ENCODE data around the gene SMIM44.

Gene SMIM44

GRCh38 chr19:3477506-3477905 lies 5.7 kb downstream of the SMIM44 start:
- no peak for DNase-seq (ENCODE audit: low read depth in 2 of 2)

GRCh38 chr19:3476830-3477229 lies 6.4 kb downstream of the SMIM44 start:
- no peak for DNase-seq (ENCODE audit: low read depth in 2 of 2)

GRCh38 chr19:3475449-3475848 lies 7.8 kb downstream of the SMIM44 start:
- no peak for DNase-seq (ENCODE audit: low read depth in 2 of 2)

- no peak for DNase-seq (ENCODE audit: low read depth in 2 of 2)
These were observed 8.6 kb downstream of the SMIM44 start for GRCh38 chr19:3474614-3475013.

GRCh38 chr19:3474010-3474409 lies 9.2 kb downstream of the SMIM44 start:
- no peak for DNase-seq (ENCODE audit: low read depth in 2 of 2)

- peak in 1 of 2 donors; percentile 24 for DNase-seq (ENCODE audit: low read depth in 2 of 2)
These were observed 11.1 kb downstream of the SMIM44 start for GRCh38 chr19:3471954-3472655.

GRCh38 chr19:3470500-3471128 lies 12.6 kb downstream of the SMIM44 start:
- DNase-seq (ENCODE audit: low read depth in 2 of 2) = no peak

DNA sequence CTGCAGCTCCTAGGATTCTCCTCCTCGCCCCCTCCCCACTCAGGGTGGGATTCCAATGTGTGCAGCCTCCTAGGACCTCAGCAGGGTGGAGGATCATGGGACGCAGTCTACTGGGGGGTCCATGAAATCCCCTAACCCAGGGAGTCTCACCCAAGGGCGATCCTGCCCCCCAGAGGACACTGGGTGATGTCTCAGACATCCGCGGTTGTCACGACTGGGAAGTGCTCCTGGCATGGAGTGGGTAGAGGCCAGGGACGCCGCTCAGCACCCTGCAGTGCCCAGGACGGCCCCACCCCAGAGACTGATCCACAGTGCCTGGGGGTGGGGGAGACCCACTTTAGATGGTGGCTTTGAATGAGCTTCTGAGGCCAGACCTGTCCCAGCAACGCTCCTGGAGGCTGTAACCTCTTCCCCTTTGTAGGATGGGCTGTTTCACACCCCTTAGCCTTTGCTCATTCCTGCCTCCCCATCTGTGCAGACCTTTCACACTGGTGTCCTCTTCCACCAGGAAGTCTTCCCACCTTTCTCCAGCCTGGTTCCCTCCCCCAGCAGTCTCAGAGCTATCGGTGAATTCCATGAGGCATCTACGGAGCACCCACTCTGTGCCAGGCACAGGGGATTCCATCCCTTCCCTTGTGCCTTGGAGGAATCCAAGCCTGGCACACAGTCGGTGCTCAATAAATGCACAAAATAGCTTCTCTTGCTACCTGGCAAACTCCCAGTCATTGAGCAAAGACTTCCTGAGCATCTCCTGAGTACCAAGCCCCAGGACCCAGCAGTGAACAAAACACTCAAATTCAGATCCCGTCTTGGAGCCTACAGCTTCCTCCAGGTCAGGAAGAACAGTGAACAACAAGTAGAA lies 13.4 kb downstream of the SMIM44 start:
- DNase-seq (ENCODE audit: low read depth in 2 of 2) = no peak

- DNase-seq (ENCODE audit: low read depth in 2 of 2) = no peak
These were observed 15.0 kb downstream of the SMIM44 start for GRCh38 chr19:3468211-3468610.

DNA sequence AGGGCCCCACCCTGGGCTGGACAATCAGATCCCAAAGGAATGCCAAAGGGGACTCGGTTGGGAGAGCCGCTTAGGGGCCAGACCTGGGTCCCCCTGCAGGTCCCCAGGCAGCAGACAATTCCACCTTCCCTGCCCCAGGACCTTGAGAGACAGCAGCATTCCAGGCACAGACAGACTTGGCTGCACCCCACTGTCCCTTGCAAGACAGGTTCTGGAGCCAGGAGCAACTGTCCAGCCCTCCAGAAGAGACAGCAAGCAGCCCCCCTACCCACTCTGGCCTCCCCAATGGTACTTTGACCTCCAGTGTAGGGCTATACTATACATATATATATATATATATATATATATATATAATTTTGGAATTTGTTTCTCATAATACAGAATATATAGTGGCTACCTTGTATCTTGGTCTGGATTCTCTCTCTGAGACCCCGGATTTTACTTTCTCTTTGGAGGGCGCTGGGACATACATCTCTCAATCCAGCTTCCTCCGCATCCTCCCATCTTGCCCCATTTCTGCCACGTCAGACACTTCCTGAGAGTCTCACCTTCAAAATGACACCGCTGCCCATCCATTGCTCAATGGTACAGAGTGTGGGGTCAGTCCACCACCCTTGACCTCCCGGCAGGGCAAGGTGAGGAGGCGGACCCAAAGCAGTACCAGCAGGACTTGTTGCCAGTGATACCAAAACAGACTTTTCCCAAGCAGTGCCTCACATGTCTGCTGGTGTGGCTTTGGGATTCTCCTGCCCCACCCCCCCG lies 15.6 kb downstream of the SMIM44 start:
- DNase-seq (ENCODE audit: low read depth in 2 of 2) = no peak

GRCh38 chr19:3466635-3467034 lies 16.6 kb downstream of the SMIM44 start:
- DNase-seq (ENCODE audit: low read depth in 2 of 2) = no peak

GRCh38 chr19:3465552-3465951 lies 17.7 kb downstream of the SMIM44 start:
- DNase-seq (ENCODE audit: low read depth in 2 of 2) = no peak

GRCh38 chr19:3464587-3465235 lies 18.5 kb downstream of the SMIM44 start:
- no peak for DNase-seq (ENCODE audit: low read depth in 2 of 2)

DNA sequence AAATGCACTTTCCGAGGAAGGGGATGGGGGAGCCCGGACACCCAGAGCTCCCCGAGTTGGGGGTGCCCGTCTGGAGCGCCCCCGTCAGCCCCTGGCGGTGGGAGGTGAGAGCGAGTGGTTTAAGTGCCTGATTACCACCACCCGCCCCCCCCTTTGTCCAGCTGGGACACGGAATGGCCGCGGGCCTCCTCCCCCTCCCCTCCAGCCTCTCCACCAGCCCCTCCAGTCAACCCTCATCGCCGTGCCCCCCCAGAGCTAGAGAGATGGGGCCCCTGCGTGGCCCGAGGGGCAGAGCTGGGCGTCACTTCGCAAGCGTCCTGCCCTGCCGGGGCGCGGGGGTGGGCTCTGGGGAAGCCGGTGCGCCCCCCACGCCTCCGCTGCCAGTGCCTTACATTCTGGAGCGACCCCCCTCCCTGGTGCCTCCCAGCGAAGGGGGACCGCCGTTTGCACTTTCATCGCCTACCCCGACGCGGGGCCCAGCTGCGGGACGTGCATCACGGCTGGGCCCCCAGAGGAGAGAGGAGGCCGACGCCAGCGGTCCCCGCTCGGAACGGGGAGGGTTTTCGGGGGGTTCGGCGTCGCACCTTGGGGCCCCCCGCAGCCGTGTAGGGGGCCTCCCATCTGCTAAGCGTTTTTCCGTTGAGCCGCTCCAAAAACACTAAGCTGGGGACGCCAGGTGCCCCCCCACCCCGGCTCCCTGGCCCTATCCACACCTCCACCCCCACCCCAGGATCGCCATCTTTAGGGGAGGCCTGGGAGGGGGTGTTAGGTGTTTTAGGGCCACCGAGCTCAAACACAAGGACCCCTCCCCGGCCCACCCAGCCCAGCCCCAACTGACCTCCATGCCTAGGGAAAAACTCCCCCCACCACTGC lies 19.3 kb downstream of the SMIM44 start:
- no peak for DNase-seq (ENCODE audit: low read depth in 2 of 2)

- no peak for DNase-seq (ENCODE audit: low read depth in 2 of 2)
These were observed 20.1 kb downstream of the SMIM44 start for GRCh38 chr19:3462991-3463713.

GRCh38 chr19:3459965-3460582 lies 23.2 kb downstream of the SMIM44 start:
- no peak for DNase-seq (ENCODE audit: low read depth in 2 of 2)

- DNase-seq (ENCODE audit: low read depth in 2 of 2) = no peak
These were observed 24.0 kb downstream of the SMIM44 start for GRCh38 chr19:3459089-3459881.
